HepG2 (cell line): ENCODE data around the gene KIZ. TPM values are rescaled to one million over a fixed set of nuclear protein-coding genes. Genes with fewer than 3 reads are reported as not detected.

Source experiments
- ATAC-seq: fragments of 200-7000 bp; cut with Tn5 transposase; 3 replicates; pipeline ENCODE4 v1.9.1; 2020; ENCODE audit warnings: mild to moderate bottlenecking, moderate library complexity
- BruUV-seq: library from RNA; stranded (reverse); fragments of 400-500 nt; replicated peaks from 2 replicates; lab custom pipeline; 2021; lab: Mats Ljungman, UMichigan
- CTCF ChIA-PET: fragments of 300-600 bp; formaldehyde crosslinking; extraction: SDS; loops from one replicate; lab custom pipeline; 2021; ENCODE audit warnings: low total read pairs, inconsistent platforms, low intra/inter-chr PET ratio; lab: Yijun Ruan, JAX
- POLR2A ChIA-PET: fragments of 350-600 bp; sonication (Branson Sonifier 250); formaldehyde crosslinking; loops from one replicate; lab custom pipeline; 2020; ENCODE audit warnings: antibody characterized with exemption, inconsistent platforms; lab: Yijun Ruan, JAX
- DNase-seq: peaks from one replicate; pipeline ENCODE4 v3.0.0-alpha.2; 2015; ENCODE audit warnings: low spot score
- FAIRE-seq: peaks from 3 replicates; lab custom pipeline; 2011; peaks lifted over from hg19 to GRCh38; lab: Jason Lieb, UNC
- H2AFZ ChIP-seq: one replicate; pipeline ENCODE4 v1.6.1; 2011; ENCODE audit warnings: low read length, inconsistent platforms
- H3K27ac ChIP-seq: fragments of 300-600 bp; 3 replicates; pipeline ENCODE4 v1.8.0; 2011; ENCODE audit warnings: mixed run types, mild to moderate bottlenecking, mixed read lengths, low read length, inconsistent platforms; ENCODE audit not compliant: insufficient read depth; ENCODE audit errors: extremely low read length
- H3K27me3 ChIP-seq, 2 experiments: fragments of 200-600 bp in 1 of 2; 2 replicates in 1 of 2; 3 replicates in 1 of 2; pipeline versions ENCODE4 v1.6.0 to v1.8.0; 2011; ENCODE audit warnings: low read length in 2 of 2, mild to moderate bottlenecking in 2 of 2, moderate library complexity in 2 of 2, inconsistent platforms in 1 of 2; ENCODE audit not compliant: insufficient read depth in 2 of 2, control insufficient read depth in 1 of 2
- H3K36me3 ChIP-seq, 2 experiments: fragments of 200-600 bp in 1 of 2; replicated peaks in 1 of 2; 2 replicates in 1 of 2; 3 replicates in 1 of 2; pipeline versions ENCODE4 v1.5.1 to v1.8.0; 2011; ENCODE audit warnings: low read length in 2 of 2, inconsistent platforms in 1 of 2; ENCODE audit not compliant: insufficient read depth in 2 of 2, control insufficient read depth in 1 of 2
- H3K4me1 ChIP-seq: 2 replicates; pipeline ENCODE4 v1.5.1; 2012; ENCODE audit warnings: low read length, inconsistent platforms; ENCODE audit not compliant: insufficient read depth
- H3K4me2 ChIP-seq: 2 replicates; pipeline ENCODE4 v1.6.0; 2011; ENCODE audit warnings: low read depth, low read length, inconsistent platforms
- H3K4me3 ChIP-seq, 3 experiments: fragments of 200-600 bp in 1 of 3; sonication (generic), shearing (Covaris generic) in 1 of 3; replicated peaks in 1 of 3; 2 replicates each; pipeline ENCODE4 v1.5.1; 2011 to 2016; ENCODE audit warnings: low read length in 3 of 3, inconsistent platforms in 2 of 3, low read depth in 2 of 3, mild to moderate bottlenecking in 2 of 3, control low read depth in 1 of 3, mixed read lengths in 1 of 3; ENCODE audit not compliant: insufficient read depth in 1 of 3
- H3K79me2 ChIP-seq: one replicate; pipeline ENCODE4 v1.6.1; 2011; ENCODE audit warnings: low read length, inconsistent platforms; ENCODE audit not compliant: insufficient read depth
- H3K9ac ChIP-seq: 2 replicates; pipeline ENCODE4 v1.6.0; 2011; ENCODE audit warnings: mild to moderate bottlenecking, low read depth, low read length, inconsistent platforms; ENCODE audit not compliant: insufficient read depth
- H3K9me3 ChIP-seq: 2 replicates; pipeline ENCODE4 v1.5.1; 2012; ENCODE audit warnings: mild to moderate bottlenecking, low read length
- H4K20me1 ChIP-seq: 2 replicates; pipeline ENCODE4 v1.6.0; 2011; ENCODE audit warnings: inconsistent platforms, mild to moderate bottlenecking, low read length, moderate library complexity; ENCODE audit not compliant: insufficient read depth
- AHDC1 ChIP-seq: sonication (generic); formaldehyde crosslinking; IDR thresholded peaks from 2 replicates; pipeline ENCODE4 v1.5.1; 2020; ENCODE audit warnings: mild to moderate bottlenecking, missing genetic modification reagents, borderline replicate concordance
- GATAD2A ChIP-seq: IDR thresholded peaks from 2 replicates; pipeline ENCODE4 v1.6.1; 2016
- KLF16 ChIP-seq, 2 experiments: sonication (generic) in 1 of 2; formaldehyde crosslinking in 1 of 2; IDR thresholded peaks; 2 replicates each; pipeline versions ENCODE4 v1.6.1 to v1.8.0; 2016 to 2023; ENCODE audit warnings: missing genetic modification reagents in 2 of 2, missing compliant biosample characterization in 1 of 2
- PPARG ChIP-seq: conservative IDR thresholded peaks from 2 replicates; pipeline ENCODE4 v1.6.1; 2016; ENCODE audit warnings: missing biosample characterization, missing genetic modification reagents
- RCOR2 ChIP-seq: IDR thresholded peaks from 2 replicates; pipeline ENCODE4 v1.6.1; 2016; ENCODE audit warnings: missing biosample characterization, missing genetic modification reagents
- SOX5 ChIP-seq: IDR thresholded peaks from 2 replicates; pipeline ENCODE4 v1.6.1; 2016; ENCODE audit warnings: borderline replicate concordance
- SOX6 ChIP-seq, 2 experiments: fragments of 450-650 bp in 1 of 2; sonication (generic) in 1 of 2; formaldehyde crosslinking in 1 of 2; IDR thresholded peaks; 2 replicates each; pipeline versions ENCODE4 v1.4.0 to v1.6.1; 2017 to 2020; ENCODE audit warnings: antibody characterized with exemption in 1 of 2, mild to moderate bottlenecking in 1 of 2, missing genetic modification reagents in 1 of 2
- ZNF180 ChIP-seq: sonication (generic); formaldehyde crosslinking; IDR thresholded peaks from 2 replicates; pipeline ENCODE4 v1.4.0; 2020; ENCODE audit warnings: low read depth, missing genetic modification reagents, borderline replicate concordance
- ZNF484 ChIP-seq: sonication (generic); formaldehyde crosslinking; IDR thresholded peaks from 2 replicates; pipeline ENCODE4 v1.5.1; 2020; ENCODE audit warnings: mild to moderate bottlenecking, low read depth, missing genetic modification reagents, borderline replicate concordance
- ZNF501 ChIP-seq: sonication (generic); formaldehyde crosslinking; IDR thresholded peaks from 2 replicates; pipeline ENCODE4 v1.5.1; 2020; ENCODE audit warnings: mild to moderate bottlenecking, moderate library complexity, missing genetic modification reagents
- ZNF549 ChIP-seq: sonication (generic); formaldehyde crosslinking; IDR thresholded peaks from 2 replicates; pipeline ENCODE4 v1.5.0; 2020; ENCODE audit warnings: missing genetic modification reagents
- ZNF644 ChIP-seq: IDR thresholded peaks from 2 replicates; pipeline ENCODE4 v1.6.1; 2016; ENCODE audit warnings: low read depth
- ZNF7 ChIP-seq: IDR thresholded peaks from 2 replicates; pipeline ENCODE4 v1.6.1; 2016; ENCODE audit warnings: missing biosample characterization, missing genetic modification reagents
- WGBS: methylation state at CpG from one replicate; pipeline ENCODE4 v1.1.6; 2017; ENCODE audit warnings: low lambda C conversion rate; 5-methylcytosine and 5-hydroxymethylcytosine counted together
- in situ Hi-C: cut with HindIII; loops from 2 replicates; pipeline ENCODE4 v1.10.0; 2017; ENCODE audit warnings: low pct_unique_long_range_greater_than_20kb; ENCODE audit not compliant: extremely low pct_ligation_motif_present
- intact Hi-C: fragments of 100-400 bp; cut with micrococcal nuclease; formaldehyde crosslinking; loops from one replicate; pipeline ENCODE4 v1.10.0; 2022; ENCODE audit not compliant: unreplicated experiment
- polyA plus RNA-seq, 8 experiments: library from polyadenylated mRNA; depleted of rRNA in 3 of 8; stranded (reverse) in 7 of 8; unstranded in 1 of 8; fragments of >200 nt; fragmentation: Illumina TruSeq in 4 of 8; extraction: Trizol in 4 of 8; gene quantifications; 2 replicates each; pipeline versions ENCODE4 v1.2.1 to v1.2.3, GENCODE V29; 2011 to 2016; ENCODE audit warnings: low read depth in 4 of 8, missing spikeins in 1 of 8, mixed read lengths in 1 of 8; ENCODE audit not compliant: insufficient read depth in 1 of 8
- total RNA-seq, 5 experiments: library from RNA; depleted of rRNA; stranded (reverse); fragments of >200 nt; fragmentation: Illumina TruSeq; extraction: Trizol; gene quantifications; 2 replicates each; pipeline ENCODE4 v1.2.3, GENCODE V29; 2016; ENCODE audit warnings: low read depth in 1 of 5
- TF ChIP-seq, protein P1 (sequence below): sonication (generic); formaldehyde crosslinking; IDR thresholded peaks from 2 replicates; pipeline ENCODE4 v1.4.0; 2020; ENCODE audit warnings: missing genetic modification reagents, borderline replicate concordance

The KIZ gene
- total and polyA plus RNA-seq, 2 of the 13 experiments (the other 11 are each of a cell fraction or from before 2014, with no cell fraction given), result 46.3 to 114 TPM

GRCh38 chr20:21174516-21175239 lies 48.8 kb downstream of the KIZ start:
- Histone ChIP-seq H3K4me1 (peaks cover 24% of the 10 kb centered on the region), H3K4me3 (no peak overlapping the region), H3K27ac (no peak overlapping the region), H3K4me2 (no peak overlapping the region), H2AFZ (no peak overlapping the region), H4K20me1 (no peaks in the 10 kb centered on the region), H3K27me3 (no peaks in the 10 kb centered on the region), H3K36me3 (peaks cover 3 to 6% of the 10 kb centered on the region in 2 experiments; a peak in 3 of 5 replicates), H3K9ac (no peak overlapping the region), H3K79me2 (no peaks in the 10 kb centered on the region), H3K9me3 (peaks cover 7% of the 10 kb centered on the region; the same call in 1 of the 2 replicates)
- DNase-seq (peak; percentile 45), FAIRE-seq (peak; percentile 61), ATAC-seq (peak; percentile 84)
- no TSS peak for BruUV-seq
- intact Hi-C loops (loop anchor here (5.0 kb wide), 1 partner anchor 37 kb away; no protein-coding TSS in a partner anchor), in situ Hi-C loops (no loop called here)
- ChIA-PET POLR2A (interaction anchor here (1.3 kb wide), 1 partner anchor 9 kb away, joined by 3 read pairs; no protein-coding TSS in a partner anchor), CTCF (no interaction called here)
- WGBS, result 51% methylated on average over 2 of the region's 2 CpGs
- TF ChIP-seq ZNF549 (CRISPR knock-in tag), result no peak
- TF ChIP-seq SOX5 (CRISPR knock-in tag), result peak; percentile 52; the same call in 1 of the 2 replicates
- peak; percentile 93 for TF ChIP-seq ZNF7 (CRISPR knock-in tag)
- TF ChIP-seq ZNF180 (CRISPR knock-in tag), result no peak
- 0 out of 2 replicates have a peak, but pooled peaks have one; percentile 30 for TF ChIP-seq AHDC1 (CRISPR knock-in tag)
- peak; percentile 29; the same call in 1 of the 2 replicates for TF ChIP-seq RCOR2 (CRISPR knock-in tag)
- TF ChIP-seq ZNF501 (CRISPR knock-in tag), result no peak
- TF ChIP-seq KLF16 (CRISPR knock-in tag; IDR thresholded peaks at IDR 0.05), result 0 out of 4 replicates have a peak, but pooled peaks of 1 of the 2 experiments have one; percentile 32
- no peak for TF ChIP-seq SOX6 (IDR thresholded peaks at IDR 0.05)
- peak; percentile 45 for TF ChIP-seq SOX6 (CRISPR knock-in tag; IDR thresholded peaks at IDR 0.05)
- TF ChIP-seq, protein P1, sequence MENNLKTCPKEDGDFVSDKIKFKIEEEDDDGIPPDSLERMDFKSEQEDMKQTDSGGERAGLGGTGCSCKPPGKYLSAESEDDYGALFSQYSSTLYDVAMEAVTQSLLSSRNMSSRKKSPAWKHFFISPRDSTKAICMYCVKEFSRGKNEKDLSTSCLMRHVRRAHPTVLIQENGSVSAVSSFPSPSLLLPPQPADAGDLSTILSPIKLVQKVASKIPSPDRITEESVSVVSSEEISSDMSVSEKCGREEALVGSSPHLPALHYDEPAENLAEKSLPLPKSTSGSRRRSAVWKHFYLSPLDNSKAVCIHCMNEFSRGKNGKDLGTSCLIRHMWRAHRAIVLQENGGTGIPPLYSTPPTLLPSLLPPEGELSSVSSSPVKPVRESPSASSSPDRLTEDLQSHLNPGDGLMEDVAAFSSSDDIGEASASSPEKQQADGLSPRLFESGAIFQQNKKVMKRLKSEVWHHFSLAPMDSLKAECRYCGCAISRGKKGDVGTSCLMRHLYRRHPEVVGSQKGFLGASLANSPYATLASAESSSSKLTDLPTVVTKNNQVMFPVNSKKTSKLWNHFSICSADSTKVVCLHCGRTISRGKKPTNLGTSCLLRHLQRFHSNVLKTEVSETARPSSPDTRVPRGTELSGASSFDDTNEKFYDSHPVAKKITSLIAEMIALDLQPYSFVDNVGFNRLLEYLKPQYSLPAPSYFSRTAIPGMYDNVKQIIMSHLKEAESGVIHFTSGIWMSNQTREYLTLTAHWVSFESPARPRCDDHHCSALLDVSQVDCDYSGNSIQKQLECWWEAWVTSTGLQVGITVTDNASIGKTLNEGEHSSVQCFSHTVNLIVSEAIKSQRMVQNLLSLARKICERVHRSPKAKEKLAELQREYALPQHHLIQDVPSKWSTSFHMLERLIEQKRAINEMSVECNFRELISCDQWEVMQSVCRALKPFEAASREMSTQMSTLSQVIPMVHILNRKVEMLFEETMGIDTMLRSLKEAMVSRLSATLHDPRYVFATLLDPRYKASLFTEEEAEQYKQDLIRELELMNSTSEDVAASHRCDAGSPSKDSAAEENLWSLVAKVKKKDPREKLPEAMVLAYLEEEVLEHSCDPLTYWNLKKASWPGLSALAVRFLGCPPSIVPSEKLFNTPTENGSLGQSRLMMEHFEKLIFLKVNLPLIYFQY, result no peak
- 0 out of 2 replicates have a peak, but pooled peaks have one; percentile 41 for TF ChIP-seq GATAD2A
- 0 out of 2 replicates have a peak, but pooled peaks have one; percentile 41 for TF ChIP-seq PPARG (CRISPR knock-in tag)
- TF ChIP-seq ZNF484 (CRISPR knock-in tag), result no peak
- TF ChIP-seq ZNF644 (CRISPR knock-in tag), result 0 out of 2 replicates have a peak, but pooled peaks have one; percentile 52
